Occipital lobe (tissue), 2 donors: ENCODE results near the gene LHCGR. TPM values are rescaled to one million over a fixed set of nuclear protein-coding genes. Genes with fewer than 3 reads are reported as not detected.

Experiments used
- small RNA-seq: library from RNA; depleted of rRNA; stranded (forward); fragments of <200 nt; gene quantifications from one replicate; pipeline ENCODE3, GENCODE V24; 2014
- total RNA-seq: library from RNA; depleted of rRNA; stranded (reverse); fragments of >200 nt; gene quantifications from one replicate; pipeline ENCODE4 v1.2.3, GENCODE V29; 2014

LHCGR gene
- total RNA-seq, 1 donor from 2014 or later, result 0.16 TPM

Small RNA genes lying within 50 kb of the gene (small RNA-seq; reads per million reads assigned to genes)
- gene ELOBP3, result not detected

Other genes with a start within 250 kb of the LHCGR start
- gene STON1, start 225.6 kb downstream of the LHCGR start, total RNA-seq, result 9.4 TPM
- gene GTF2A1L, start 137.9 kb downstream of the LHCGR start, total RNA-seq, result 6.9 TPM